GM19328 (cell line): Measurements from ENCODE around the gene RBM5.

Experiments used
- ATAC-seq: cut with Tn5 transposase; IDR thresholded peaks from one replicate; pipeline ENCODE4 v1.9.1; 2021; ENCODE audit warnings: mild to moderate bottlenecking, moderate library complexity; ENCODE audit not compliant: unreplicated experiment

The RBM5 gene

DNA sequence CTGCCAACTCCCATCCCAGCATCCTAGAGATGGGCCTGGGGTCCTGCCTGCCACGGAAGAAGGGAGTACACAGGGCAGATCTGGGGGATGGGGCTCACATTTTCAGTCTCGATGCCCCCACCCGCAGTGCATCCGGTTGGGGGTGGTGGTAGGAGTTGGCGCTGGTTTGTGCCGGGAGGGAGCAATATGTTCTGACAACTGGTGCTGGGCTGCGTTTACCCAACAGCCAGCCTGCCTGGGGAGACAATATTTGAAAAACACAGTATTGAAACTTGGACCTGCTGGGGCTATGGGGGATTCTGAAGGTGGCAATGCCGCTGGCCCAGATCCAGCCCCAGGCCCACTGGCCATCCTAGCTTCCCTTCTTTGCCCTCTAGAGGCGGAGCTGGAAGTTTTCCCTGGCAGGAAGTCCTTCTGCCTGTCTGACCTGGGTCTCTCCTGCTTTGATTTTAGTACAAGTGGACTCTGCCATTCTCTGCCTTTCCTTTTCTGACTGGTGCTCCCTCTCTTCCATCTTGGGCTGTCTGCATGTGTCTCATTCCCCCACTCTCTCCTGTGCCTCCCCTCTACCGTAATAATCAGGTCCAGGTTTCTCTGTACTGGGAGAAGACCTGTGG lies 69.9 kb downstream of the RBM5 start:
- ATAC-seq = no peak

DNA sequence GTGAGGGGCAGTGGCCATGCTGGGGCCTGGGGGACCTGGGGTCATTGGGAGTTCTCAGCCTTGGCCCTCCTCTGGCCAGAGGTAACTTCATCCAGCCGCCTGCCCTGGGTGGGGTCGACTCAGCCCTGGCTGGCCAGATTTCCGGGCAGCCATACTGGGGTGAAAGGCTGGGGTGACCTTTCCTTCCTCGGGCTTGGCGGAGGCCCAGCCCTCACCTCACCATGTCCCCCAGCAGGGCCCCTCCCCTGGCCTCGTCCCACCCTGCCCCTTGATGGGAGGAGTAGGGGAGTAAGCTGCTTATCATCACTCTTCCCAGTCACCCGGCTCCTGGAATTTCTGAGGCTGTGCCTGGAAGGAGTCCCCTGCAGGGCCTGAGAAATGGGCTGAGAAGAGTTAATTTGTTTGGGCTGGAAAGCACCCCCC lies 71.9 kb downstream of the RBM5 start:
- ATAC-seq = no peak

DNA sequence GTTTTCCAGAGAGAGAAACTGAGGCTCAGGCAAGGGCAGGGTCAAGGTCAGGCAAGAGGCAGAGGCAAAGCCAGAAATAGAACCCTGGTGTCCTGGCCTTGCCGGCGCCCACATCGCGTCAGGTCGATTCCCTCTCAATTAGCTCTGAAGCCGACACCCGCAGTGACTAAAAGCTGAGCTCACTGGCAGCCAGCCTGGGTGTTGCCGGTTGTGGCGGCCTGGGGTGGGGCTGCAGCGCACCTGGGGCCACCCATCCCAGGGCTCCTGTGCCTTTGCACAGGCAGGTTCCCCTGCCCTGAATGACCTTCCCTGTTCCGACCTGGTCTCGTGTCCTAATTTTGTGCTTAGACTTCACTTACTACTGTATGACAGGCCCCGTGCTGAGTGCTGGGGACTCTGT lies 72.6 kb downstream of the RBM5 start:
- ATAC-seq = no peak

DNA sequence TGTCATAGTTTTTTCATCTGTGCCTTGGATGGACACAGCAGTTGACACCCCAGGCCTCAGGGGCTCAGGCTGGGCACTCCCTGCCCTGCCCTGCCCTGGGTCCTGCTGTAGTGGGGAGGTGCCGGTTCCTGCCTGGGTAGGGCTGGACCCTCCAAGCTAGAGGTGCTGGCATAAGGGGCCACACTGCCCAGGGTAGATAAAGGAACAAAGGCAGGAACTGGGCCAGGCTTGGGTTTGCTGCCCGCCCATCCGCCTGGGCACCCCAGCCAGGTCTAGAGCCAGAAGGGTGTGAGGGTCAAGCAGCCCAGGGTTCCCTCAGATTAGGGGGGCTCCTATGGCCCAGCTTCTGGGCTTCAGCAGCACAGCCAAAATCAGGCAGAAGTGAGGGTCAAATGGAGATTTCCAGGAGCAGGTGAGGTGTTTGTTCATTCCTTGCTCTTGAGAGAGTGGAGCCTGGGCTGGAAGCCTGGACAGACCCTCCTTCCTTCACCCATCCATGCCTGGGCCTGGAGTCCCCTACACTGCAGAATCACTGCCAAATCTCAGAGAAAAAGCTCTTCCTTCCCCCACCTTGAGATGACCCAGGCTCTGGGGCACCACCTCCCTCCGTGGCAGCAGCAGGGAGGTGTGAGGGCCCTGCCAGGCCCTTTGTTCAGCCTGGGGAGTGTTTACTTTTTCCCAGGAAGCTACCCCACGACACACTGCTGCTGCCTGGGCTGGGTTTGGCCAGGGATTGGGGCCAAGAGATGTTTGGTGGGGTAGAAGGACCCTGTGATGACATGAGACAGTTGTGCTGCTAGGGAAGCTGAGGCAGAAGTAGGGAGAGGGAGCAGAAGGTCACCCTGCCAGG lies 73.5 kb downstream of the RBM5 start:
- no peak for ATAC-seq

DNA sequence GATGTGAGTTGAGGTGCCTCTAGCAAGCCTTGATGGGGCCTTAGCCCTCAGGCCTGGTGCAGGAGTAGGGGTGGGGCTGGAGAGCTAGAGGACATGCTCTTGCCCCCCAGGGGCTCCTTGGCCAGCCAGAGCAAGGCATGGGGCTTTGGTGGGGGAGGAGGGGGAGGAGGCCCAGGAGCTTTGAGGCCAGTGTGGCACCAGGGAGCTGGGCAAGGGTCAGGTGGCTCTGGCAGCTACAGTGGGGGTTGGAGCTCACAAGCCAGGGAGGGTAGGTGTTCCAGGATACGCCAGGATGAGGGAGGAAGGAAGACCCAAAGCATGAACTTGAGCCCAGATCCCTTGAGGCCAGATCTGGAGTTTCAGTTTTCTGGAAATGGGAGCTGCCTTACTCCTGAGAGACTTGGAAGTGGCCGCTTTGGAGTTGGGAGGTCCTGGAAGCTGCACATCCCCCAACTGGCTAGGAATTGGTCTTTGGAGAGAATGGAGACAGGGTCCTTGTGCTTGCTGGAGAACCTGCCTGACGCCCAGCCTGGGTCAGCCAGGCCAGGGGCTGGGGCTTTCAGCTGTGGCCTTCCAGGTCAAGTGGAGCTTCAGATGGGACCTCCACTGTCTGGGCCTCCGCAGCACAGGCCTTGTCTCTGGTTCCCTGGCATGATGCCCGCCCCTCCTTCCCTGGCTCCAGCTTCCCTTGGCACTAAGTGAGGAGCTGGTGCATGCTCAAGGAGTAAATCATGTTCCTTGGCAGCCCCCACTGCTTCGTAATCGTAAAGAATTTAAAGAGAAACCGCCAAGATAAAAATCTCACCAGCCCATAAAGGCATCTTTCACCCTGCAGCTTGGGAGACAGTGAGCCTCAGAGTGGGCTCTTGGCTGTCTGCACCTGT lies 75.1 kb downstream of the RBM5 start:
- no peak for ATAC-seq

DNA sequence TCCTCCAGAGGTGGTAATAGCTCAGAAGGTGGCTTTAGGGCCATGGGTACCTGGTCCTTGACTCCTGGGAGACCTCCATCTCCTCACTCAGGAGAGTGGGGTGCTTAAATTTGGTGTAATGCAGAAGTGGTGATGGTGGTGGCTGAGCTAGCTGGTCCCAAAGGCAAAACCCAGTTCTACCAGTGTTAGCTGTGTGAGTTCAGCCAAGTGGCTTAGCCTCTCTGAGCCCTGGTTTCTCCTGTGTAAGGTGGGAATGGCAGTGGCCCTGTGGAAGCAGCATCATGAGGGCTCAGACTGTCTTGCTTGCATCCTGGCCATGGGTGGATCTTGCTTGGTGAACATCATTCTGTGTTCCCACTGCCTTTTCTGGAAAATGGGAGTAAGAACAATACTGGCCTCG lies 75.8 kb downstream of the RBM5 start:
- no peak for ATAC-seq

DNA sequence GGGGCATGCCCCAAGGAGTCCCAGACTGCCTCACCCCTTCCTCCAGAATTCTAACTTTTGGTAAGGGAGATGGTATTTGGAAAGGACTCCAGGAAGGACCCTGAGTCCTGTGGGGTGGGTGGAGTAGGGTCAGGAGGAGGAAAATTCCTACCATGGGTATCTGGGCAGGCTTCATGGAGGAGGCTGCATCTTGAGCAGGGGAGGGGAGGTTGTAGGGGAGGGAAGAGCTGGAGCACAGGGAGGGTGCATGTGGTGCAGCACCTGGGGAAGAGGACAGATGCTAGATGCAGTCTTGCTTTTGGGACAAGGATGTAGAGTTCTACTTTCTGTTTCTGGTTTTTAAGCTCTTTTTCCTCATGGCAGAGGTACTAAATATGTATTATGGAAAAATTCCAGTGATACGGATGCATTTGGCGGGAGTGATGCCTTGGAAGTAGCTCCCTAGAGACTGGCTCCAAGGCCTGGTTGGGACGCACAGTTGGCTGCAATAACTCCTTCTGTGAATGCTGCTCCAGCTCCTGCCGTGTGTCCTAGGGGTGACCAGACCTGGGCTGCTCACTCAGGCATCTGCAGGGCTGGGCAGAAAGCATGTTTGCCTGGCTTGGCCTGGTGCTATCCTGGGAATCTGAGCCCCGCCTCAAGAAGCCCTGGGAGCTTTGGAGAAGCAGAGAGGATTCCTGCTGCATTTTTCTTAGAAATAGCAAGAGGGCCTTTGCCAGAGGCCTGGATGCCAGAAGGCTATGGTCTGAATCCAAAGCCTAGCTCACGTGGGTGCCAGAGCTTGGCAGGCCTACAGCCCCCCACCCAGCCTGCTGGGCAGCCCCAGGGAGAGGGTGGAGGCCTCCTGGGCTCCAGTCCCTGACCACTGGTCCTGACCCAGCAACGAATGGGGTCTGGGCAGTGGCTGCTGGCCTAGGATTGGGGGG lies 76.5 kb downstream of the RBM5 start:
- ATAC-seq = no peak

DNA sequence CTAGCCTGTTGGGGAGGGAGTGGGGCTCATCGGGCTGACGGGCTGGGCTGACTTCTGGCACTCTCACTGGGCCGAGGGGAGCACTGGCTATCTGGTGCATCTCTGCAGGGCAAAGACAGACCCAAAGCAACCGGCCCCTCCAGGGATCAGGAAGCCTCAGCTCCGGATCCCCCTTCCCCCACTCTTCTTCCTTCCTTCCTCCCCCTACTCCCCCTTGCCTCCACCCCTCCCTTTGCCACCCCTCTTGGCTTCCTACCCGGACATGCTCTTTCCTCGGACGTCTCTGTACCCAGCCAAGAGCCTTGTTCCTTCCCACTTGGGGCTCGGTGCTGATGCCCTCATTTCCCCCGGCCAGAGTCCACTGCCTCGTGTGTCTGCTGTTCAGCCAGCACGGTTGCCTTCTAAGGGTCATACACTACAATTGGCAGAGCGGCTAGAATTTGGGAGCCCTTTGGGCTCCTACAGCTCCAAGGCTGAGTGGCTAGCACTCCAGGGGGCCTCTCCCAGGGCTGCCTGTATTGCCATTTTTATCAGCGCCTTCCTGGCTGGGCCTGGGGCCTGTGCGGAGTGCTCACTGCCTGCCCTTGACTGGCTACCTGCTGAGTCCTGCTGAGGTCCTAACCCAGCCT lies 77.3 kb downstream of the RBM5 start:
- no peak for ATAC-seq

DNA sequence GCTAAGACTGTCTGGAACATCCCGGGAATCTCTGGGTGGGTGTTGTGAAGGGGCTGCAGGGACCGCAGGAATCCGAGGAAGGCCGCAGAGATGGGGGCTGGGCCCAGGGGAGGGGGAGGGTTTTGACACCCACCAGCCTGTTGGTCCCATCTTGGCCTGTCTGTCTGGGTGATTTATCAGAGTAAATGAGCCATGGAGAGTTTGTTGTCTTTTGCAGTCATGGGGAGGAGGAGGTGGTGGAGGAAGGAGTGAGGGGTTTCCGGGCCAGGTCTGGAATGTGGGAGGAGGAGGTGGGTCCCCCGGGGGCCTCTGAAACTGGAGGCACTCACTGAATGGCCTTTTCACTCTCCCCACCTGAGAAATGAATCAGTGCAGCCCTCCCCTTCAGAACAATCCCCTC lies 77.9 kb downstream of the RBM5 start:
- no peak for ATAC-seq

DNA sequence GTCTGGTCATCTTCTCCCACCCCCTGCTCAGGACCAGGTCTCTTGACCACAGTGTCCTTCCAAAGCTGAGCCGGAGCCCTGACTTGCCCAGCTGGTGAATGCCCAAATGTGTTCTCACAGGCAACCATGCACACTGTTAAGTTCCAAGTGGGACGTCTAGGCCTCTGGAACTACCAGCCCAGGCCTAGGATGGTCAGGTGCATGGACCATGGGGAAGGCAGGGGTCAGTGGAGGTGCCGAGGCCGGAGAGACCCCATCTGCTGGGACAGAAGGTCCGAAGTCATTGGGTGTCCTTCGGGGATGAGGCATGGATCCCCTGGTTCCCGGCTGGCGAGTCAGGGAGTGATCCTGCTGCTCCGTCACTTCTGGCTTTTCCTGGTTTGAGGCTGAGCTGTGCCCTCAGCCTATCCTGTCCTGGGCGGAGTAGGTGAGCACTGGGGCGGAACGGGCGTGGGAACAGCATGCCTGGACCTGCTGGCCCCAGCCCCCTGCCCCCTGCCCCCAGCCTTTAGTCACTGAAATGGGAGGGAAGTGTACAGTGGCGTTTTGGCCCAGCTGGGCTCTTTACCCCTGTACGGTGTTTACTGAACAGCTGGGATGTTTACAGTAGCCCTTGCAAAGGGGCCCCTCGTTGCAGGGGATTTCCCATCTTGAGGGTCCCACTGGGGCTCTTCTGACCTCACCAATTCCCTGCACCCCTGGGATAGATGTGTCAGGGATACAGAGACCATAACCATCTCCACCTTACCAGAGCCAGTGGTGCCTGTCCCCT lies 78.5 kb downstream of the RBM5 start:
- no peak for ATAC-seq

DNA sequence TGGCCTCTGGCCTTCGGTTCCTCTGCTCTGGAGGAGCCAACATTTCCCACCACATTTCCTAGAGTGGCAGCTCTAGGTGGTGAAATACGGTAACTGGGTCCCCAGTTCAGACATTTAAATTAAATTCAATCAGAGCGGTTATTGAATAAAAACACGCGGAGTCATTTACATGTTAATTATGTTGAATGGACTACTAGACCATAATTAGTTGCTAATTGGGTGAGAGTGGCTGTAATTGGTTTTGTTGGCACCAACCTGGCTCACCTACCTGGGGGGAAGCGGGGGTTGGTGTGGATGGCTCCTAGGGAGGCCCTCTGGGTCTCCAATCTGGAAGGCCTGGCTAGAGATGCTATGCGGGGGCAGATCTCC lies 79.1 kb downstream of the RBM5 start:
- no peak for ATAC-seq

DNA sequence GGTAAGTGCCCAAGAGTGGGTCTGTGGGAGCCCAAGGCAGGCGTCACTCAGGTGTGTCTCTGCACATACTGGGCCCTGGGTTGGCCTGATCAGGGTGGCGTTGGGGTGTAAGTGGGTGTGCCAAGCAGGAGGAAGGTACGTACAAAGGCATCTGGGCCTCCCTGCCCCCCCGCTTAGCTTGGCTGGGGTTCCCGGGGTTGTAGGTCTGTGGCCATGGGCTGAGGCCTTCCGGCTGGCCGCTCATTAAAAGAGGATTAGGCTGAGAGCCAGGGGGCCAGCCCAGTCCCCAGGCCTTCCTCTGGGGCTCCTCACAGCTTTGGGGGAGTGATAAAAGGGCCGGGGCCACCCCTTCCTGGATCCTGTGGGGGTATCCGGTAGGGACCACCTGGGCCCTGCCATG lies 79.7 kb downstream of the RBM5 start:
- no peak for ATAC-seq
